T-helper 2 cell treated with Interferon-gamma antibody and Interleukin-4, amounts not matched to agents 100 ng/mL and 5 ng/mL, for 36 hours (primary cell): ENCODE results near the gene FRRS1. TPM values are rescaled to one million over a fixed set of nuclear protein-coding genes. Genes with fewer than 3 reads are reported as not detected.
"Not testable (repeated sequence)": the region's sequence is repeated elsewhere in the genome, so short reads cannot be mapped to it uniquely, and the experiment has no call there.

Source experiments
- intact Hi-C: fragments of 100-400 bp; cut with micrococcal nuclease; formaldehyde crosslinking; loops from one replicate; pipeline ENCODE4 v1.15.1; 2023
- total RNA-seq: library from RNA; stranded (reverse); gene quantifications from 2 replicates; pipeline ENCODE4 v1.2.3, GENCODE V29; 2022

The FRRS1 gene
- total RNA-seq, 1 donor from 2014 or later, result 1.4 TPM

DNA sequence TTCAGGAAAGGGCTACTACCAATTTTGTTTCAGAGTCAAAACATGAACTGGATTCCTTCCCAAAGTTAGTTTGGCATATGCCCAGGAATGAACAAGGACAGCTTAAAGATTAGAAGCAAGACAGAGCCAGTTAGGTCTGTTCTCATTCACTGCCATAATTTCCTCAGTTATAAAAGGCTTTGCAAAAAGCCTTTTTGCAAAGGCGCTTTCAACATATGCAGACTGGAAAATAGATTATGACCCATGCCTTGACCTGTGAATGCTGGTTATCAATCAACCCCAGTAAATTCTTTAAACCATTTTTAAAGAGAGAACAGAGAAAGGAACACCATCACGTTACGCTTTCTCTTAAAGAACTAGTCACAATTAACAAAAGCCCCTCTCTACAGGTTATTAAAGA is 1.7 kb upstream of the FRRS1 start:
- intact Hi-C loops, result no loop called here

DNA sequence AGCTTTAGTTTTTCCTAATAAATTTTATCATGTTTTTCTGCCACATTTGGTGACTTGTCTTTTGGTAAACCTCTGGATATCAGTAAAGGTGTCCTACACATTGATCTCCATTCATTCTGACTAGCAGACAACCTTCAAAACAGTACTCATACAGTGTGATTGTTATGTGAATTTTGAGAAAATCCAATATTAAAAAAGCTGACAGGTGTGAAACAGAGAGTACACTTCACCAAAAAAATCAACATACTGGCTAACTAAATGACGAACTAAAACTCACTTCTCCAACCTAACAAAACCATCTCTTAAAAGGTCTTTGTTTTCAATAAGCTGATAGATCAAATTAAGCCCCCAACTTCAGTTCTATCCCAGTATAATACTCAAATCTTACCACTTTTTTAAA is 1.5 kb downstream of the FRRS1 start:
- intact Hi-C loops, result no loop called here

DNA sequence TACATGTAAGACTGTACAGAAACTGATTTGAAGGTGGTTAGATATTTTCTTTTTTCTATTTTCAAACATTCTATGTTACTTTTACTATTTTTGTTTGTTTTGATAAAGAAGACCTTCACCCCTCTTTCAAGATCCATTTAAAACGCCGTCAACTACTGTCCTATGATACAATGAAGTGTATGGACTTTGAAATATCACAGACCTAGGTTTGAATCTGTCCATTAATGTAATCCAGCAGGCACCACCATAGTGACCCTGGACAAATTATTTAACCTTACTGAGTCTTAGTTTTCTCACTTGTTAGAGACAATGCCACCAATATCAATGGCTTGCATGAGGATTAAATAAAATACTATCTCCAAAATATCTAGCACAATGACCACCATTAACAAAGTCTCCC is 2.0 kb downstream of the FRRS1 start:
- intact Hi-C loops, result no loop called here

DNA sequence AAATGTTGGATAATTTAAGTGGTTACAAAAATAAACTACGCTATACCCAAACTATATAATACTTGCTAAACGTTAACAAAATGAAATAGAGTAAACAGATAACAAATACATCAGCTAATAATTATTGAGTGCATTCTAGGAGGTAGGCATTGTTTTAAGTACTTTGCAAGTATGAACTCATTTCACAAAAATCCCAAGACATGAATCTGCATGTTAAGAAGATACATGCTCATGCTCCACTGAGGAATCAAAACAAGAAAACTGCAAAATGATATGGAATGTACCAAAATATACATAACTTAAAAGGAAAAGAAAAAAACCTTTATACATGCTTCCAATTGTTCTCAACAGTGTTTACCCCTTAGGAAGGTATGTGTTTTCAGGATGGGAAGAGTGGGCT is 2.5 kb downstream of the FRRS1 start:
- intact Hi-C loops, result no loop called here

DNA sequence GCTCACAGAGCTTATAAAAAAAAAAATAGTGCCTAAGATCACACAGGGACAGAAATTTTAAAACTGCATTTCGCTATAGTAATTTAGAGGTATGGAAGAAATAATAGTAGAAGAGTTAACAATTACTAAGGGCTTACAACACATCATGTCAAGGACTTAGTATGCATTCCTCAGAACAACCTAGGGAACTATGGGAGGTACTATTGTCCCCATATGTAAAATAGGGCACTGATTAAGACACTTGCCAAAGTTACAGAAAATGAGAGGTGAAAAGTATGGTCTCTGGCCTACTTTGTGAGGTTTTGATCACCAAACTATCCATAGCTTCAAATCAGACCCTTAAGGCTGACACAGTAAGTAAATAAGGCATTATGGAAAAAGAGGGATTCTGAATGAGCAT is 4.7 kb downstream of the FRRS1 start:
- intact Hi-C loops, result no loop called here

DNA sequence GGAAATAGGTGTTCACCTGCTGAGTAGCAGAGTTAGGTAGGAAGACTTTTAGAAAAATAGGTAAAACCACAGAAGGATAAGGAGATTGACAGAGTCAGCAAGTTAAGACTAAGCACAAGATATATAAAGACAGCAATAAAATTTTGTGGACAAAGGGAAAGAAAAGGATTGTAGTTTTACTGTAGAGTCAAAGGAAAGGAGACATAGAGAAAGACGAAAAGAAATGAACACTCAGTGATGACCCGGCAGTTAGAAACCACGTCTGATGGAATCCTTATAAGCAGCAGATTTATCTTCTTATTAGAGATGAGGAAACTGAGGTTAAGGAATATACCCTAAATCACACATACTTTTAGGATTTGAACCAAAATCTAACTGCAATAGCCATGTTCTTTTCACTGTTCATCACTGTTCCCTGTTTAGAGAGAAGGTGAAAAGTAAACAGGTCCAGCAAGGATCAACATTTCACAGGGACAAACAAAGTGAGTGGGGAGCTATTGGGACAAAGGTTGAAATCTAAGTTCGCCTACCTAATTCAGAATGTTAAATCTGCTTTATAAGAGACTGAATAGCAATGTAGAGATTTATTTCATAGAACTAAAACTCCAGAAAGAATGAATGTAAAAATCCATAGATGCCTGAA is 6.8 kb downstream of the FRRS1 start:
- intact Hi-C loops, result no loop called here

DNA sequence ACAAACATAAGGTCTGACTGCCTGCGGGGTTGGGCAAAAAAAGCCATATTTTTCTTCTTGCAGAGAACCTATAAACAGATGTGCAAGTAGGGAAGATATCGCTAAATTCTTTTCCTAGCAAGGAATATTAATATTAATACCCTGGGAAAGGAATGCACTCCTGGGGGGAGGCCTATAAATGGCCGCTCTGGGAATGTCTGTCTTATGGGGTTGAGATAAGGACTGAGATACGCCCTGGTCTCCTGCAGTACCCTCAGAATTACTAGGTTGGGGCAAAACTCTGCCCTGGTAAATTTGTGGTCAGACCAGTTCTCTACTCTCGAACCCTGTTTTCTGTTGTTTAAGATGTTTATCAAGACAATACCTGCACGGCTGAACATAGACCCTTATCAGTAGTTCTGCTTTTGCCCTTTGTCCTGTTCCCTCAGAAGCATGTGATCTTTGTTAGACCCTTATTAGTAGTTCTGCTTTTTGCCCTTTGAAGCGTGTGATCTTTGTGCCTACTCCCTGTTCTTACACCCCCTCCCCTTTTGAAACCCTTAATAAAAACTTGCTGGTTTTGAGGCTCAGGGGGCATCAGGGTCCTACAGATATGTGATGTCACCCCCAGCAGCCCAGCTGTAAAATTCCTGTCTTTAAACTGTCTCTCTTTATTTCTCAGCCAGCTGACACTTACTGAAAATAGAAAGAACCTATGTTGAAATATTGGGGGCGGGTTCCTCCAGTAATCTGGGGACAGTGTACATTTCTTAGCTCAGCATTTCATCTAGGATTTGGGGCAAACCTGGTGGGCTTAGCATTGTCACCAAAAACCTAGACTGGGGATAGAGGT is 7.5 kb downstream of the FRRS1 start:
- intact Hi-C loops, result not testable (repeated sequence)

DNA sequence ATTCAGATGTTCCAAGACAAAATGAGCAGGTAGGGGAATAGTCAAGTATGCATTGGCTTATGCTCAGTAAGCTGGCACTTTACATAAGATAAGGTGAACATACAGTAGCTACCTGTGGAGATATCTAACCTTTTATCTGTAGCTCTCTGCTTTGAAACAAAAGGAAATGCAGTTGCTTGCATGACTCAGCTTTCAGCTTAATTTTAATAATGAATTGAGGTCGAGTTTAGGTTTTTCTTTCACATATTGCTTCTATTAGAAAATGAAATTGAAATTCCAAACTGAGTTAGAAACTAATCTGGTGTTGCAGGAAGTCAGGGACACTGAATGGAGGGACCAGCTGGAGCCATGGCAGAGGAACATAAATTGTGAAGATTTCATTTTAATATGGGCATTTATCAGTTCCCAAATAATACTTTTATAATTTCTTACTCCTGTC is 8.3 kb downstream of the FRRS1 start:
- intact Hi-C loops, result no loop called here

DNA sequence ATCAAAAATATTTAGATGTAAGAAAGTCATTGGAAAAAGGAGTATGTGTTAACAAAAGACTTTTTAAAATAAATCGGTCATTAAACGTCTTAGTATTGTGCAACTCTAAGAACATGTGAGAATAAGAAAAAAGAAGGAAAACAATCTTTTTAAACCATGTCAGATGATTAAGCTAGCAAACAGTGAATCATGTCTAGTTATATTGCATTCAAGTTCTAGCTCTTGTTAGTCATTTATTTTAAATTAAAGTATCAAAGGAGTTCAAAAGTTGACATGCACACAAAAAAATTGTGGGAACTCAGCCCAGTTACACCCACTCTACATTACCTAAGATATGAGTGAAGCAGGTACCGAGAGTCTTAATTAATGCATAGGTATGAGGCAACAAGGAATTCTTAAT is 9.8 kb downstream of the FRRS1 start:
- intact Hi-C loops, result no loop called here

DNA sequence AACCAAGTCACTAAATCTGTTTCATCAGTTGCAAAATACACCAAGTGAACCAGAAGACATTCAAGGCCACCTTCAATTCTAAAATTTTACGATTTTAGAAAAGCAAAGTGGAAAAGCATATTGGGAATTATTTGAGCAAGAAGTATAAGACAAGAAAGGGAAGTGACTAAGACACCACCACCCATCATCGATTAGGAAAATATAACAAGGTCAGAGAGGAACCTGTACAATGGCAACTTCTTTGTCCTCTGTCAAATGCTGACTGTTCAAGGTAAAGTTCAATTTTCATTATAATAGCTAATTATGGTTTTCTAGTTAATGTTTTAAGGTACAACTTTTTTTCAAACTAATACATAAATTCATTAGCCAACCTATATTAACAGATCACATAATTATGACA is 10.8 kb downstream of the FRRS1 start:
- intact Hi-C loops, result no loop called here

DNA sequence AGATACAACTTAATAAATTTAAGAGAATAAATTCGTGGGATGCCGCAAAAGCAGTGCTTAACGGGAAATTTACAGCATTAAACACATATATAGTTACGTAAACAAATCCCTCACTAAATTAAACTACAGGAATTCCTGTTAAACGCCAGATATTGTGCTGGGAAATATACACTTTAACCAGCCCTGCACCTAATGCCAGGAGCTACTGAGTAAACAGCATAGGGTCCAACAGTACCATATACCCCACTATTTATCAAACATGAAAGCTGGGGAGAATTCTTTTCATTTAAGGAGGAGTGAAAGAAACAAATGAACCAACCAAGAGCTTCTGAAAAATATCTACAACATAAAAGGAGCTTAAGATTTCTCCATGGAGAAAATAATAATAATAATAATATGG is 11.7 kb downstream of the FRRS1 start:
- intact Hi-C loops, result no loop called here

DNA sequence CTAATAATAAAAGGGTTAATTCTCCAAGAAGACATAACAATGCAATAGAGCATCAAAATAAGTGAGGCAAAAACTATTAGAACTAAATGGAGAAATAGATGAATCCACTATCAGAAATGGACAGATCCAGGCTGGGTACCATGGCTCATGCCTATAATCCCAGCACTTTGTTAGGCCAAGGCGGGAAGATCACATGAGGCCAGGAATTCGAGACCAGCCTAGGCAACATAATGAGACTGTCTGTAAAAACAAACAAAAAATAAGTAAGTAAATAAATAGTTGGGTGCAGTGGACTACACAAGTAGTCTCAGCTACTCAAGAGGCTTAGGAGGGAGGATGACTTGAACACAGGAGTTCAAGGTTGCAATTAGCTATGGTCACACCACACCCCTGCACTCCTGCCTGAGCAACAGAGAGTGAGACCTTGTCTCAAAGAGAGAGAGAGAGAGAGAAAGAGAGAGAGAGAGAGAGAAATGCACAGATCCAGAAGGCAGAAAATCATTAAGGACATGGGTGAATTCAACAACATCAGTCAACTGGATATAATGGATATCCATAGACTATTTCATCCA is 12.3 kb downstream of the FRRS1 start:
- intact Hi-C loops, result no loop called here

DNA sequence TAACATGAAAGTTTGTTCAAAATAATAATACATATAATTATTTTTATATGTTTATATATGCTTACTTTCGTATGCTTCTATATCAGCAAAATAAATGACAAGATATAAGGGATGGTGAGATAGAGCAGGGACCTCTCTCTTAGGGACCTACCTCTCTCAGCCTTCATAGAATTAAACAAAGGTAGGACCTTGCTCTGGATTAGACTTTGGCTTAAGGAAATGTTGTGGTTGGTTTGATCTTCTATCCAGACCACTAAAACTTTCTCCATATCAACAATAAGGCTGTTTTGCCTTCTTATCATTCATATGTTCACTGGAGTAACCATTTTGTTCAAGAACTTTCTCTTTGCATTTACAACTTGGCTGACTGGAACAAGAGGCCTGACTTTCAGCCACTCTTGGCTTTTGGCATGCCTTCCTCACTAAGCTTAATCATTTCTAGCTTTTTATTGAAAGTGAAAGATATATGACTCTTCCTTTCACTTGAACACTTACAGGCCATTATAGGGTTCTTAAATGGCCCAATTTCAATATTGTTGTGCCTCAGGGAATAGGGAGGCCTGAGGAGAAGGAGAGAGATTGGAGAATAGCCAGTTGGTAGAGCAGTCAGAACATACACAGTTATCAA is 14.4 kb downstream of the FRRS1 start:
- intact Hi-C loops, result no loop called here

DNA sequence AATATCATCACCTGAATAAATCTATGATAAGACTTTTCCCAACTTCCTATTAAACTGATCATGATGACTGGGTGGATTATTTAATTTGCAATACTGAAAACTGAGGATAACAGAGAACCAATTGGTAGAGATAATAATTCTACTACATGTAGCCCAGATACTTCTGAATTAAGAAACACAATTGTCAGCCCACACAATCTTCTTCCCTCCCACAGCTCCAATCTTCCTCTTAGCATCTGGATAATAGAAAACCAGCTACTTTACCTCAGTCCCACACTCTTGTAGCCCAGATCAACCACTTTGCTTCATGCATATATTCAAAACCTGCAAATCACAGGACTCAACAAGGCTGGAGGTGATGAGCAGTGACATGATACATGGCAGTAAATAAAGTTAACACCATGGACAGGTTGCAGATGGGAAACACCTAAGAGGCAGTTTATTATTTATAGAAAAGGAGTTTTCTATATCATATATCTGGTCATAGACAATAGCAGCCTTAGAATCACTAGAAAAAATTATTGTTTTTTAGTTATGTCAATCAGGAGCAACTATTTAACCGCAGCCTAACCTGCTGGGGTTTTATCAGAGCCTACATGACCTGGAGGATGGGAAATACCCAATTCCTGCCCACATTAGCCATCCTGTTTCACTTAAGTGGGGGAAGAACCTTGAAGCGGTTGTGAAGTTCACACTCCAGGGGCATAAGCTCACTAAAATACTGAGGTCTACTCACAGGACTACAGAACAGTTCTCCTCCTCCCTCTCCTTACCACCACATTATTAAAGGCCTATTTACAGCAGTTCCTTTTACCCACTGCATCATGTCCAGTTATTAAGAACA is 16.7 kb downstream of the FRRS1 start:
- intact Hi-C loops, result no loop called here

DNA sequence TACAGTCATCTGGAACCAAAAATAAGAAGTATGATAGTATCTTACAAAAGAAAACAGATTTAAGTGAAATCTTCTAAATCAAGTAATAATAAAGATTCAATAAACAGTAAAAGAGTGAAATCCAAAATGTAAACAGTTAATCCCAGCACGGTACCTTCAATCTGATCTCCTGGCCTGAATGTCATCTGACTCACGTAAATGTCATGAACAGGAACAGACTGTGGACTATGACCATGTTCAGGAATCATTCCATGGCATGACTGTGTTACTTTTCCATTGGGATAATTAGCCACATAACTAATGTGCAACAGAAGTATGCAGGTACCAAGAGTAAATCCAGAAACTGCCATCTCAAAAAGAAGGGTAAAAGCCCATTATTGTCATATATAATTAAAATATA is 18.0 kb downstream of the FRRS1 start:
- intact Hi-C loops, result no loop called here

DNA sequence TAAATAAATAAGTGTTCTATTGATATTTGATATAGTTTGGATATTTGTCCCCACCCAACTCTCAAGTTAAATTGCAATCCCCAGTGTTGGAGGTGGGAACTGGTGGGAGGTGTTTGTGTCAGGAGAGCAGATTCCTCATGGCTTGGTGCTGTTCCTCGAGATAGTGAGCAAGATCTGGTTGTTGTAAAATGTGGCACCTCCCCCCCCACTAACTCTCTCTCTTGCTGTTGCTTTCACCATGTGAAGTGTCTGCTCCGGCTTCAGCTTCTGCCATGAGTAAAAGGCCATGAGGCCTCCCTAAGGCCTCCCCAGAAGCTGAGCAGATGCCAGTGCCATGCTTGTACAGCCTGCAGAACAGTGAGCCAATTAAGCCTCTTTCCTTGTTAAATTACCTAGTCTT is 20.8 kb downstream of the FRRS1 start:
- intact Hi-C loops, result no loop called here

DNA sequence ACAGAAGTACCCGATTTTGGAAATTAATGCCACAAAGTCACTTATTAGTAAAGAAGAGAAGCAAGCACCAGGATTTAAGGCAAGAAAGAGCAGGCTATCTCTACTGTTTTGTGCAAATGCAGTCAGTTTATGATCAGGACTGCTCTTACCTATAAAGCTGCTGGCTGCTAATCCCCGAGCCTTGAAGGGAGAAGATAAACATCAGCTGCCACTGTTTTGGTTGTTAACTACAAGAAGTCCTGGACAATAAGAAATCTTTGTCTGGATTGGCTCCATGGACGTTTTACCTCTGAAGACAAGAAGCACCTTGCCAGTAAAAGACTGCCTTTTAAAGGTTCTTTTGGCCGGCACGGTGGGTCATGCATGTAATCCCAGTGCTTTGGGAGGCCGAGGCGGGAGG is 21.4 kb downstream of the FRRS1 start:
- intact Hi-C loops, result no loop called here

DNA sequence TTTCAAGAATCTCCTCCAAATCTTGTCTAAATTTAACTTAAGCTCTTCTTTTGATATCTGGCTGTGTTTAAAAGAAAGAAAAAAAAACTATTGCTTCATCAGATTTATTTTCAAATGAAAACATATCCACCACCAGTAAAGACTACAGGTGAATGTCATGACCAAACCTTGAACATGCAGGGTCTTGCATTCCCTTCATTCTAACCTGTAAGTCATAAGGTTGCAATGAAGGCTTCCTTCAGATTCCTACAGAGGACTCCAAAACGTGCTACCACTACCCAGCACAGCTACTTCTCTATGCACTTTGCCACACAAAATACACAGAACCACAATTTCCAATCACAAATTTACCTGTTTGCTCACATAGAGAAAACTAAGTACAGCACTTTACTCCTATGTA is 26.3 kb downstream of the FRRS1 start:
- intact Hi-C loops, result no loop called here

DNA sequence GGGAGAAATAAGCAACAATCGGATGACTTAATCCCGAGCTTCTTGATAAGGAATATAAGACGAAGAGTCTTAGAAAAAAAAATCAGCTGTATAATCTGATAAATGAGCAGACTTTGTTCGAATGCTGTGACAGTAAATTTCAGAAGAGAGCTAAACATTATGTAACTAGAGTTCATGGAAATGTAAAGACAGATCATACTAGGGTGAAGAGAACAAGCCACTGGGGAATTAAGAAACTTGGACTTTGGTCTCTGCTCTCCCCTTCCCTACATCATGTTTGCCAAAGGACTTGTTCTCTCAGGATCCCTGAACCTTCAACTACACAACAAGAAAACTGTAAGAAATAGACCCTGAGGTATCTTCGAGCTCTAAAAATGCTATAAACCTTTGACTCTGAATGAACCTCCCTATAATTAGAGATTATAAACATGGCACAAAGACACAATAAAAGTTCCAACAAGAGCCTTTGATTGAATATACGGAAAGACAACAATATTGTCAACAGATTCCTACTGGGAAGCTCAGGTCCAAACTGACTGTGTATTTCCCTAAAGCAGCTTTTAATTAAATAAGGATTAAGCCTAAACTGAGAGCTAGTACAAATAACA is 27.5 kb downstream of the FRRS1 start:
- intact Hi-C loops, result no loop called here

DNA sequence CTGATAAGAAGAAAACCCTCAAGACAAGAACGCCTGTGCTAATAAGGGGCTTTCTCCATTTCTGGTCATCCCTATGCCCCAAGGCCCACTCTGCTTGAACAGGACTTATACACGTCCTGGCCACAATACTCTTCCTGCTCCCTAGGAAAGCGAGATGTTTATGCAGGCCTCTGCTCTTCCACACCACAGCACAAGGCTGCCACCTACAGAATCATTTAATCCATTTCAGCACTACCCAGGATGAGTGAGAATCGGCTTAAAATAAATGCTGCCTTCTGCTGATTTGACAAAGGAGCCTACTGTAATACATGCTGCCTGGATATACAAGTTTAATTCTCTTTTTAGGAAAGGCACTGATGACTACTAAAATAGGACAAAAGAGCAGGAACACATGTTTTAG is 29.4 kb downstream of the FRRS1 start:
- intact Hi-C loops, result no loop called here

DNA sequence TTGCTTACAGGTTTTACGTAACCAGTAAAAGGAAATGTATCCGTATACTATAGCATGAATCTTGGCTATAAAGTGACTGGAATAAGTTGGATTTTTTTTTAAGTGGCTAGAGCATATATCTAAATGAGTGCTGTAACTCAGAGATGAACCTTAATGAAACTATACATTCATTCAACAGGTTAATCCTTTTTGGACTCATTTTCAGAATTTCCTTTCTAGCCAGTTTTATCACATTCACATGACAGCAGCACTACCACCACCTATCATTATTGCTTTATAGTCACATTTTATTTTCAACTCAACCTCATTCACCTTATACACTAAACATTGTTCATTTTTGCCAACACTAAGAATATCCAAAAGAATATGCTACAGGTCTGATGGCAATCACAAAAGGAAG is 30.6 kb downstream of the FRRS1 start:
- intact Hi-C loops, result no loop called here
